GM19043 (cell line): ENCODE results near the gene KAZN.

ENCODE experiments used
- ATAC-seq: cut with Tn5 transposase; IDR thresholded peaks from one replicate; pipeline ENCODE4 v1.9.1; 2021; ENCODE audit warnings: low read depth; ENCODE audit not compliant: unreplicated experiment

KAZN gene

DNA sequence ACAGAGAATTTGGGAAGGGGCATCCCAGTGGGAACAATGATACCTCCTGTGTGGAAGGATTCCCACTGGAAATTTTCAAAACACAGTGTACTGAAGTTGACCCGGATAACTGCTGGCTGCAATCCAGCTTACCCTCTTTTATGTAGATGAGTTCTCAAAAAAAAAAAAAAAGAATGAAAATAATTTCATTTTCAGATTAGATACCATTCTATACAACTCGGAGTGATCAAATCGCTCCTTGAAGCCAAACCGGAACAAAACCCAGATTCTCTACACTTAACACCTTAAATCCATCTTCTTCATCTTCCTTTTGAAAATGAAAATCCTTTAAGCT is 69.1 kb downstream of the KAZN start:
- no peak for ATAC-seq

DNA sequence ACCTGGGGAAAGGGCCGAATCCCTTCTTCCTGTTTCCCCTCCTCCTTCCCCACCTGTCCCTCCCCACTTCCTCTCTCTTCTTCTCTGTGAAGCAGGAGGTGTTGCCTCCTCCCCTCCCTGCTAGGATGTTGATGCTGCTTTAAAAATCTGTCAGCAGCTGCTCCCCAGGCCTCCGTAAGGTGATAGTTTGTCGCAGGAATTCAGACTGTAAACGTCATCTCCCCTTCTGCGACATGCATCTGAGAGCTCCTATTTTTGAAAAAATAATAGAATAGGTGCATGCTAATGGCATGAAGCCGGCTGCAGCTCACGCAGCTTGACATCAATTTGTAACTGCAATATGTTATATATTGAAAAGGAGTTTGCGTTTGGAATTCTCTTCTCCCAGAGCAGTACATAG is 70.1 kb downstream of the KAZN start:
- no peak for ATAC-seq

DNA sequence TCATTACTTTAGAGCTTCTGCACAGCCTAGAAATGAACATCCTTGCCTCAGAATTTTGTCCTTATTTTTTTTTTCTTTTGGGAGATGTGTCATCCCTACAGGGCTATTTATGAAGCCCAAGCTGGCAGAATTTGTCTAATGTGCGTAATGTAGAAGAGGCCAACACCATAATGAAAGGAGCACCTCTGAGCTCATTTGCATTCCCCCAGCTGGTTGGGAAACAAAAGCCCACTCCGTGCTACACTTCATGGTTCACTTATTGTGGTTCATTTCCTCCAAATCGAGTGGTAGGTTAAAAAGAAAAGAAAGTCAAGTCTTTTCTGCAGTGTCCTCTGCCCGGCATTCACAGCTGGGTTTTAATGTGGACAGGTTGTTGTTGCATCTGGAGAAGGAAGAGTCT is 73.5 kb downstream of the KAZN start:
- ATAC-seq = no peak

DNA sequence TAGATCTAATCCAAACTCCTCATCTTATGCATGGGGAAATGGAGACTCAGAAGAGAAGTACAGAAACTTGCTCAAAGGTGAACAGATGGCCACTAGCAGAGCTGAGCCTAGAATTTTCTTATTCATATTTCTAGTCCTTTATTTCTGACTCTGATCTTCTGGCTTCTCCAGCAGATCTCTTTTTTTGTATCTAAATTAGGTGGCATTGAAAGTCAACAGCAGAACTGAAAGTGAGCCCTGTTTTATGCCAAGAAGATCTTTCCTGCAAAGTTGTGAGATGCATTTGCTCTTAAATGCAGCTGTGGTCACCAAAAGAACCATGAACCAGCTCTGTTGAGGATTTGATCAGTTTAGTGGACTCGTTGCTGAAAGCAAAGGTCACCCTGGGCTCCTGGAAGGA is 75.5 kb downstream of the KAZN start:
- ATAC-seq = no peak

DNA sequence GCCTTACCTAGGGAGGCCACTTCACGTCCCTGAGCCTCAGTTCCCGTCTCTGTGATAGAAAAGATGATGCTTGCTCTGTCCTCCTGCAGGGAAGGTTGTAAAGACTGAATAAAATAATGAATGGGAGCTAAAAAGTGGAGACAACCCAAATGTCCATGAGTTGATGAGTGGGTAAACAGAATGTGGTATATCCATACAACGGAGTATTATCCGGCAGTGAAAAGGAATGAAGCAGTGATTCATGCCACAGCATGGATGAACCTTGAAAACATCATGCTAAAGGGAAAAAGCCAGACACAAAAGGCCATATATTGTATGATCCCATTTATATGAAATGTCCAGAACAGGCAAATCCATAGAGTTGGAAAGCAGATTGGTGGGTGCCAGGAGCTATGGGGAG is 77.9 kb downstream of the KAZN start:
- no peak for ATAC-seq

DNA sequence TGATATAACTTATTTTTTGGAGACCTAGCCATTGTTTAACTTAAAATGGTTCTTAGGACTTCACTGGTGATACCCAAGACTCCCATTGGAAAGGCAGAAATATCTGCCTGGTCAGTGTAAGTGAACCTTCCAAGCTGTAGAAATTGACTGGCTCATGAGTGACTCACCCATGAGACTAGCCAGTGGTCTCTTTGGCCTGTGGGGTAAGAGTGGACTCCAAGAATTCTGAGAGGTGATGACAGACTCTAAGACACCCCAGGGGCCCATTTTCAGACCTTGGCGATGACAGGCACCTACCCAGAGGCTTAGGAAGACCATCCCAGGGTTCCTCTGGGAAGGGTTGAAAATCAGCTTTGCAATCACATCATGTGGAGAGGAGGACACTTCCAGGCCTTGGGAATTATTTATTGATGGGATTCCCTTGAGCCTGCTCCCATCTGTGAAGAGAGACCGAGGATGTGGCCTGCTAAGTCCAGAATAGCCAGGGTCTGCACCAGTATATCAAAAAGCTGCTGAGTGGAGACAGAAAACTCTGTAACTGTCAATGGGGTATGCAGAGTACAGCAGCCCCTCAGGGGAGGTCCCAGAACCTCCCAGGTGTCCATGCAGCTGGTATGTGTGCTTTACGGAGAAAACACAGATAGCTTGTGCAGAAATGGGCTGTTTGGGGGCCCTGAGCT is 78.9 kb downstream of the KAZN start:
- no peak for ATAC-seq

DNA sequence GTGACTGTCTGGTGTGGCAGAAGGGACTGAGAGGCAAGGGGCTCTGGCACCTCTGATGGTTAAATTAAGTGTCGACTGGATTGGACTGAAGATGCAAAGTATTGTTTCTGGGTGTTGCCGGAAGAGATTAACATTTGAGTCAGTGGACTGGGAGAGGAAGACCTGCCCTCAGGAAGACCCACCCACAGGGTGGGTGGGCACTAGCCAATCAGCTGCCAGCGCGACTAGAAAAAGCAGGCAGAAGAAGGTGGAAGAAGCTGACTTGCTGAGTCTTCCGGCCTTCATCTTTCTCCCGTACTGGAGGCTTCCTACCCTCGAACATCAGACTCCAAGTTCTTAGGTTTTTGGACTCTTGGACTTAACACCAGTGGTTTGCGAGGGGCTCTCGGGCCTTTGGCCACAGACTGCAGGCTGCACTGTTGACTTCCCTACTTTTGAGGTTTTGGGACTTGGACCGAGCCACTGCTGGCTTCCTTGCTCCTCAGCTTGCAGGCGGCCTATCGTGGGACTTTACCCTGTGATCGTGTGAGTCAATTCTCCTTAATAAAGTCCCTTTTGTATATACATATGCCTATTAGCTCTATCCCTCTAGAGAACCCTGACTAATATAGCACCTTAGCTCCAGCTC is 79.6 kb downstream of the KAZN start:
- ATAC-seq = no peak

DNA sequence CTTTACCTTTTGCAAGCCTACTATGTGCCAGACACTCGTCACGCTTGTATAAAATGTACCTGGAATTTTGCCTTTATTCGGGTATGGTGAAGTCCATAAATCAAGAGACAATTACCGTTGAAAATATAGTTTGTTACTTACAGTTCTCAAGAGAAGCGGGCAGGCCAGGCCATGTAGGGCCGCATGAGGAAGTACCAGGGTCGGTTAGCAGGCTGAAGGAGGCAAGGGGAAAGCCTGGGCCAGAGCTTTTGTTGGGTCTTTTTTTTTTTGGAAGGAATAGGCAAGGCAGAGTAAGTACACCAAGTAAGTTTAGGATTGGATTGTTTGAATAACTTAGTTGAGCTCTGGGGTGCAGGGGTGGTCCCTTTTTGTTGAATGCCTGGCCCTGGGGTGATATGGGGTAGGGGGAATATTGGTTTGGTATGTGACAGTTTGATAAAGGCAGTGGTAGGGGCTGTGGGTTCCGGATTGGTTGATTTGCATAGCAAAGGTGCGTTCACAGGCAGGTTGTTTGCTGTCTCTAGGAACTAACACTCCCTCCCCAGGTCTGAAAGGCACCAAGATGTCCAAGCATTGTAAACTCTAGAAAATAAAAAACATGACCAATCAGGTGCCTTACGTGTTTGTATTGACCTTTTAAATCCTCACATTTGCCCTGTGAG is 80.7 kb downstream of the KAZN start:
- ATAC-seq = no peak

DNA sequence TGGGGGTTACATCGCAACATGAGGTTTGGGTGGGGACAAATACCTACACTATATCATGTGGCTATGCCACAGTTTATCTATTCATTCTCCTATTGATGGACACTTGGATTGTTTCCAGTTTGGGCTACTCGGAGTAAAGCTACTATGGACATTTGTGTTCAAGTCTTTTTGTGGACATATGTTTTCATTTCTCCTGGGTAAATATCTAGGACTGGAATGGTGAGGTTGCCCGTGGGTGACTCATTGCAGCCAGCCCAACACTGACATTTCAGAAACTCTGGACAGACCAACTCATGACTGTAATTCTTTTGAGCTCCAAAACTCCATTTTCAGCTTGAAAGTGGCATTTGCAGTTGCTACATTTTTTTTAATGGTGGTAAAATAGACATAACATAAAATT is 82.7 kb downstream of the KAZN start:
- ATAC-seq = no peak

DNA sequence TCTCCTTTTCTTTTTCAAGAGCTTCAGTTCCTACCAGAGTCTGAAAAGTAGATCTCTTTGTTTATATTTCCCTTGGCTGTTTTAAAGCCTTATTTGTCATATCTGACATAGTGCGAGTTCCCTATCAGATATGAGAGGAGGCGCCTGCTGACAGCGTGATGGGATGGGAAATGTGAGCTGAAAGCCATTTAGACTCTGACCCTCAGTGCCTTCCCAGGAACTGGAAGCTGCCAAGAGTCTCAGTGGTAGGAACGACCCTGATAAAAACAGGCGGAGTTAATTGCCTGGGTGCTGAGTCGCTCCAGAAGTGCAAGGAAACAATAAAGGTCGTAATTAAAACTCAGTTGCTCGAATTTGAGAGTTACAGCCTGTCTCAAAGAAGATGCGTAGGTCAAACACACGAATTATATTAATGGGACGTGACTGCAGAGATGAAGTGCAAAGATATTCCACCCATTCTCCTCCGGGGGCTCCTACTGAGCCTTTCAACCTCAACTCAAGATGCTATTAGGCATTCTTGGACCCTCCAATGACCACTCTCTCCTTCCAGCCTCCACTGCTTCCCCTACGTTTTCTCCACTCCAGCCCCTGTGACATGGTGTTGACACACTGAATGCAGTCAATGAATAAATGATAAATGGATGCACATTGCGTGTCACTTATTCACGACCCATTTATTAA is 84.6 kb downstream of the KAZN start:
- no peak for ATAC-seq

DNA sequence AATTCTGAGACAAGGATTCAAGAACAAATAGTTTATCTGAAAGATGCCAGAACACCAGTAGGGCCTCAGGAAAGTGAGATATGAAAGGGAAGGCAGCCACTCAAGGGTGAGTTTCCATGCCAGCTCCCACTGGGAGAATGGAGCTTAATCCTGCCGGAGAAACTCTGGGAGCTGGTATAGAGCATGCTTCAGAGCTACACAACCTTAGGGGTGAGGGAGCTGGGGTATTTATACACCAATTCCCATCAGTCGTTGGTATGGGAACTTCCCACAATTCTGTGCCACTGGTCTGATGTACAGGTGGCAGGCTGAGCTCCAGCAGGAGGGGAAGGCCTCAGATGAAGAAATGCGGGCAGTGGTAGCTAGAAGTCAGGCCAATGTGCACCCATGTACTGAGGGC is 86.6 kb downstream of the KAZN start:
- no peak for ATAC-seq

DNA sequence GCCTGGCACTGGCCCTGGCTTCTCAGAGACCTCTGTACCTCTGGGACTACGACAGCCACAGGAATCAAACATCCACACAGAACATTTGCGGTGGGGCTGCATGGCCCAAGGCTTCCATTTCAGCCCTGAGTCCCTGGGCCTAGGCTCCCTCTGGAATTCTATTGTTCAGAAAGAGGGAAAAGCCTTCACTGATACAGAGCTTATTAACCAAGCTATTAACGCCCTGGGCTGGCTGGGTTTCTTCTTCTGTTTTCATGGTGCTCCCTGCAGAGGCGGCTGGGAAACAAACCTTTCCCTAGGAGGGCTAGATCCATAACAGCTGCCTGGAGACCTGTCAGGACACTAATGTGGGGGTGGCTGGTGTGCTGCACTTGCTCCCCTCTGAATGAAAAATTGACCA is 88.2 kb downstream of the KAZN start:
- no peak for ATAC-seq

DNA sequence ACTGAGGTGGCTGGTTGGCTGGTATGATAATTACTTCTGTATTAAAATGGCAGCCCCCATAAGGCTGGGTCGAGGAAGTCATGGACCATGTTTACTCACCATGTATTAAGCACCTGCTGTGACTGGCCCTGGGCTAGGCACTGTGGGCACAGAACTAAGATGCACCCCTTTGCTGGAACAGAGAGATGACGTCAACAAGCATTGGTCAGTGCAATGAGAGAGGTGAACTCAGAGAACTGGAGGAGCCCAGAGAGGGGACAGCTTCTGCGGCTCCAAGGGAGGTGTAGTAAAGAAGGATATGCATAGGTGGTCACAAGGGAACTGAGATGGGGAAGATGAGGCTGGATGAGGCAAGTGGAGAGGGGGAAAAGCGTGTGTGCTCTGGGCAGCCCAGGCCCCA is 88.7 kb downstream of the KAZN start:
- ATAC-seq = no peak

DNA sequence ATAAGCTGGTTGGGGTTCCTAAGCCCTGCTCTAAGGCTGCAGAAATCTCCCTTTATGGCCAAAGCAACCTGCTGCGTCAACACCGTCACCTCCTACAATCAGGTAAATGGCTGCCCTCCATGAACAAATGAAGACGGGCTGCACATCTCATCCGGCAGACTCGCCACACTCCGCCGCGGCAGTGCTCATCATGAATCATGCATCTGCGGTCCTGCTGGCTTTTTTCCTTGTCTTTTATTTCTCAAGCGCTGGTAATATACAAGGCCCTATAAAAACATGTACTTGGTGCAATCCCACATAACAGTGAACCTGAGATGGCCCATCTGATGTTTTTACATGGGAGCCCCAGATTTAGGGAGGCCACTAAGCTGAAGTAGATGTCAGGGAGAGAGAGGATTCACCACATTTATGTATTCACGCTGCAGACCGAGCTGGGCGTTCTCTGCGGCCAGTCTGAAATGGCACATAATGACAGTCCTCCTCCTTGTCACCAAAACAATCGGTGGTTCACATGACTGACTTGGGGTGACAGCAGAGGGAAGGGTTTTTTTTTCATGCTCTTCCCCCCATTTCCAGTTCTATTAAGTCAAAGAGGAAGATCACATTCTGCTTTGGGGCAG is 91.6 kb downstream of the KAZN start:
- ATAC-seq = no peak

DNA sequence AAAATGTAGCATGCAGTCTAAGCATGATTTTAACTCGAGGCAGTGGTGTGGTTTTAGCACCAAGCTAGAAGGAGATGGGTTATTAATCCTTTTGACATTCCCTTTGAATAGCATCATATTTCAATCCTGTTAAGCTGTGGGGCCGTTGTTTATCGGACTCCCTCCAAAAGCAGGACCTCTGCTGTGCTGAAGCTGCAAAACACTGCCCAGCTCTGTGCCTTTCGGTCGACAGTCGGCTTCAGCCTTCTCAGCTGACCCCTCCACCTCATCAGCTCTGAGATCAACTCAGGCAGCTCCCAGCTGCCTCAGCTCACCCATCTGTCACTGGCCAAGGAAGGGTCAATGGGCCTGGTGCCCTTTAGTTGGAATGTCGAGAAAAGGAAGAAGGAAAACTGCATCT is 95.5 kb downstream of the KAZN start:
- no peak for ATAC-seq

DNA sequence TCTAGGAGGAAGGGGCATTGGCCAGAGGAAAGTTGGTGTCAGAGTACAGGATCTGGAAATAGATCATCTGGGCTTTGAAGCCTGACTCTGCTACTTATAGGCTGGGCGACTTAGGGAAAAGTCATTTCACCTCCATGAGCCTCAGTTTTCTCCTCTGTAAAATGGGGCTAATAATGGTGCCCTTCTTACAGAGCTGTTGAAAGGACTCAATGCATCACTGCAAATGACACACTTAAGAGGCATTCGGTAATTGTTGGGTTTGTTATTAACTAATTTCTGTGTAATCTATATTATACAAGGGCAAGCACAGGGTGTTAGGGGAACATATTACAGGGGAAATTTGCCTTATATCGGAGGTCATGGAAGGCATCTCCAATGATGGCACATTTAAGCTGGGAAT is 96.1 kb downstream of the KAZN start:
- ATAC-seq = no peak

DNA sequence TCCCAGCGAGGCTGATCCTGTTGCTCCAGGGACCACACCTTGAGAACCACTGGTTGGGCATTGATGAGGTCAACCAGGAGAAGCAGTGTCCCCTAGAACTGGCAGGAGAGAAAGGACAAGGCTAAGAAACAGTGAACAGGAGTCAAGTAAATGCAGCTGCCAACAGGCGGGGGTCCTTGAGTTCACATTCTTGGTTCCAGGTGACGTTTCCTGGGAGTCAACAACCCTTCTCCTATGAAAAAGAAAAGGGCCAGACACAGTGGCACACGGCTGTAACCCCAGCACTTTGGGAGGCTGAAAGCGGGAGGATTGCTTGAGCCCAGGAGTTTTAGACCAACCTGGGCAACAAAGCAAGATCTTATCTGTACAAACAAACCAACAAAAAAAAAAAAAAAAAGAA is 98.3 kb downstream of the KAZN start:
- no peak for ATAC-seq

DNA sequence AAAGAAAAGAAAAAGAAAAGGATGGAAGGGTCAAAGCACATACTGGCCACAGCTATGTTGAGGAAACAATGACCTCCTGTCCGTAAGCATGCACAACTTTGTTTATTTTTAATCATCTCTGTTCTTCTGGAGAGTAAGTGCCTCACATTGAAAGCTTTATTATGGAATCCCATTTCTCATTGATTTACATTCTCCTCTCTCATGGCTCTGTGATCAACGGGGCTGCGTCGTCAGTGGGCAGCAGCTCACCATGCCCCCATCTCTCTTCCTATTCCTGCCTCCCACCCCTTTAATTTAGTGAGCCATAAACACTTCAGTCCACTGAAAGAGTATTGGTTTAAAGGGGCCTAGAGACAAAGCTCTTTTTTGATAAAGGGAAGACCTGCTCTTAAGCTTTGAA is 98.9 kb downstream of the KAZN start:
- ATAC-seq = no peak

DNA sequence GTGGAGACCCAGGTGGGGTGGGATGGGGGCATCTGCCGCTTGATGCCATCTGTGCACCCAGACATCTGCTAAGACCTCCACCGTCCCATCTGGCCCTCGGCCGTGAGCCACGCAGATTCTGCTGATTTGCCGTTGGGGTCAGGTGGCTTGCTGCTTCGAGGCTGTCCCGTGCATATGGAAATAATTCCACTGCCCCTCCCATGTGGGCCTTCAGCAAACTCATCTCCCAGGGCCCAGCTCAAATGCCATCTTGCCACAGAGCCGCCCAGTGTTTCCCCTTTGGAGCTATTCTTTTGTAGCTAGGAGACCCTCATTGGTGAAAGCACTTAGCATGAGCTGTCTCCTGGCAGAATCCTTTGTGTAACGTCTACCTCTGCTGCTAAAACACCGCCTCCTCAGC is 99.8 kb downstream of the KAZN start:
- ATAC-seq = no peak

DNA sequence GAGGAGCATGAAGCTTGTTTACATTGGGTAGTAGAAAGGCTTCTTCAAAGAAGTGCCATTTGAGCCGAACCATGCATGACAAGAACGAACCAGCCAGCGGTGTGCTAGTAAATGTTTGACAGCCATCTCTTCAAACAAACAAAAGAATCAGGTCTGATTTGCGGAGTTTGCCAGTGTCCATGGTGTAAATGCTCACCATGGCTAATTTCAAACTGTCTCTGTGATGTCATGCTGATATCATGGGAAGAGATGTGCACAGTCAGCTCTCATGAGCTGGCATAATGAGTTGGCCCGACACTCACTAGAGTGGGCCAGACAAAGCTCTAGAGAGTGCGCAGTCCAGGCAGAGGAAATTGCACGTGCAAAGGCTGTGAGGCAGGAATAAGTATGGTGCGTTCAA is 101.1 kb downstream of the KAZN start:
- ATAC-seq = no peak

DNA sequence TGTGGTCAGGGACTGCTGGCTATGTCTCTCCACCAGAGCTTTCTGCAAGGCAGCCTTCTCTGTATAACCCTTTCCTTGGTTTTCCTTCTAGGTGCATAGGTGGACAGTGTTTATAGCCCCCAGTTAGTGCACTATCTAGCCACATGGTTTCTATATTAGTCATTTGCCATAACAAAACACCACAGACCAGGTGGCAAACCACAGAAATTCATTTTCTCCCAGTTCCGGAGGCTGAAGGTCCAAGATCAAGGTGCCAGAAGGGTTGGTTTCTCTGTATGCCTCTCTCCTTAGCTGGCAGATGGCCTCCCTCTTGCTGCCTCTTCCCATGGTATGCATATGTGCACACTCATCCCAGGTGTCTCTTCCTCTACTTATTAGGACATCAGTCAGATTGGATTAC is 106.4 kb downstream of the KAZN start:
- ATAC-seq = no peak
